H1 (cell line): ENCODE data around the gene ACTR8. TPM values are rescaled to one million over a fixed set of nuclear protein-coding genes. Genes with fewer than 3 reads are reported as not detected.

Source experiments
- CTCF ChIA-PET: fragments of 300-600 bp; sonication (Branson Sonifier 250); formaldehyde crosslinking; loops from one replicate; lab custom pipeline; 2021; ENCODE audit not compliant: partially characterized antibody; lab: Charles Lee
- POLR2A ChIA-PET: fragments of 300-600 bp; sonication (Branson Sonifier 250); formaldehyde crosslinking; loops from one replicate; lab custom pipeline; 2021; ENCODE audit warnings: inconsistent platforms; ENCODE audit not compliant: partially characterized antibody; lab: Charles Lee
- DNase-seq, 2 experiments: peaks; one replicate each; pipeline versions ENCODE4 v3.0.0 to v3.0.0-alpha.2; 2010 to 2022; ENCODE audit warnings: low spot score in 2 of 2, low read depth in 1 of 2, mixed read lengths in 1 of 2
- FAIRE-seq: peaks from 2 replicates; lab custom pipeline; 2011; peaks lifted over from hg19 to GRCh38; lab: Jason Lieb, UNC
- H2AFZ ChIP-seq: 2 replicates; pipeline ENCODE4 v1.8.1; 2012; ENCODE audit warnings: low read length, inconsistent platforms
- H2AK5ac ChIP-seq: 2 replicates; pipeline ENCODE4 v1.6.1; 2013; ENCODE audit warnings: low read depth, low read length
- H2BK120ac ChIP-seq: replicated peaks from 2 replicates; pipeline ENCODE3; 2013; ENCODE audit warnings: low read depth, low read length, inconsistent platforms
- H2BK12ac ChIP-seq: 2 replicates; pipeline ENCODE4 v1.6.1; 2013; ENCODE audit warnings: low read depth, low read length
- H2BK15ac ChIP-seq: 2 replicates; pipeline ENCODE4 v1.6.1; 2013; ENCODE audit warnings: low read length
- H2BK20ac ChIP-seq: 2 replicates; pipeline ENCODE4 v1.6.1; 2013; ENCODE audit warnings: low read length
- H2BK5ac ChIP-seq: 2 replicates; pipeline ENCODE4 v1.6.1; 2013; ENCODE audit warnings: low read depth, low read length
- H3K14ac ChIP-seq: 2 replicates; pipeline ENCODE4 v1.6.1; 2013; ENCODE audit warnings: inconsistent platforms; ENCODE audit not compliant: insufficient read length
- H3K18ac ChIP-seq: 2 replicates; pipeline ENCODE4 v1.6.1; 2013; ENCODE audit warnings: low read length; ENCODE audit errors: extremely low read depth
- H3K23ac ChIP-seq: 2 replicates; pipeline ENCODE4 v1.6.1; 2013; ENCODE audit warnings: inconsistent platforms; ENCODE audit not compliant: insufficient read length
- H3K23me2 ChIP-seq: 2 replicates; pipeline ENCODE4 v1.6.1; 2013; ENCODE audit warnings: low read depth, low read length
- H3K27ac ChIP-seq: 2 replicates; pipeline ENCODE4 v1.6.1; 2011; ENCODE audit warnings: low read depth, low read length, inconsistent platforms
- H3K27me3 ChIP-seq, 4 experiments: replicated peaks in 1 of 4; 1 replicate in 1 of 4; 2 replicates in 3 of 4; pipeline versions ENCODE4 v1.6.1 to v1.8.1; 2011 to 2013; ENCODE audit warnings: low read length in 3 of 4, mild to moderate bottlenecking in 3 of 4, inconsistent platforms in 2 of 4, mixed read lengths in 2 of 4, moderate library complexity in 1 of 4; ENCODE audit not compliant: control insufficient read depth in 3 of 4, insufficient read depth in 3 of 4; ENCODE audit errors: extremely low read depth in 1 of 4
- H3K36me3 ChIP-seq, 4 experiments: 2 replicates each; pipeline versions ENCODE4 v1.6.1 to v1.8.1; 2011 to 2013; ENCODE audit warnings: mild to moderate bottlenecking in 4 of 4, low read length in 3 of 4, moderate library complexity in 2 of 4, control low read depth in 1 of 4, inconsistent platforms in 1 of 4; ENCODE audit not compliant: insufficient read depth in 4 of 4, control insufficient read depth in 2 of 4
- H3K4ac ChIP-seq: replicated peaks from 2 replicates; pipeline ENCODE3; 2013; ENCODE audit warnings: low read length, low read depth, mixed read lengths, inconsistent platforms; ENCODE audit not compliant: insufficient read length
- H3K4me1 ChIP-seq, 4 experiments: replicated peaks in 1 of 4; 1 replicate in 1 of 4; 2 replicates in 3 of 4; pipeline versions ENCODE4 v1.6.1 to v1.8.1; 2011 to 2013; ENCODE audit warnings: low read length in 3 of 4, inconsistent platforms in 2 of 4, mixed read lengths in 1 of 4; ENCODE audit not compliant: insufficient read depth in 4 of 4, control insufficient read depth in 3 of 4
- H3K4me2 ChIP-seq, 2 experiments: 2 replicates each; pipeline versions ENCODE4 v1.6.1 to v1.8.1; 2011 to 2013; ENCODE audit warnings: low read depth in 2 of 2, low read length in 2 of 2, control low read depth in 1 of 2, inconsistent platforms in 1 of 2, mild to moderate bottlenecking in 1 of 2; ENCODE audit not compliant: insufficient read depth in 1 of 2
- H3K4me3 ChIP-seq, 4 experiments: fragments of 200-600, 300-600 bp in 1 of 4; sonication (generic), shearing (Covaris generic), sonication (Bioruptor Twin) in 1 of 4; 2 replicates each; pipeline versions ENCODE4 v1.5.1 to v1.8.1; 2011 to 2016; ENCODE audit warnings: low read length in 4 of 4, low read depth in 3 of 4, control low read depth in 2 of 4, inconsistent platforms in 2 of 4, mild to moderate bottlenecking in 2 of 4, mixed read lengths in 1 of 4, moderate library complexity in 1 of 4; ENCODE audit not compliant: insufficient read depth in 2 of 4; ENCODE audit errors: extremely low read depth in 1 of 4
- H3K56ac ChIP-seq: replicated peaks from 2 replicates; pipeline ENCODE3; 2013; ENCODE audit warnings: low read depth, mild to moderate bottlenecking, mixed read lengths, low read length, inconsistent platforms; ENCODE audit not compliant: insufficient read length
- H3K79me1 ChIP-seq: 2 replicates; pipeline ENCODE4 v1.6.1; 2013; ENCODE audit warnings: low read depth, low read length, control low read depth
- H3K79me2 ChIP-seq, 2 experiments: 2 replicates each; pipeline versions ENCODE4 v1.6.1 to v1.8.1; 2012 to 2013; ENCODE audit warnings: low read length in 2 of 2, mild to moderate bottlenecking in 2 of 2, inconsistent platforms in 1 of 2; ENCODE audit not compliant: insufficient read depth in 2 of 2, control insufficient read depth in 1 of 2
- H3K9ac ChIP-seq, 4 experiments: replicated peaks in 1 of 4; 1 replicate in 1 of 4; 2 replicates in 3 of 4; pipeline versions ENCODE4 v1.6.1 to v1.8.1; 2011 to 2013; ENCODE audit warnings: low read depth in 3 of 4, low read length in 3 of 4, control low read depth in 2 of 4, mild to moderate bottlenecking in 2 of 4, moderate library complexity in 2 of 4, inconsistent platforms in 1 of 4; ENCODE audit errors: extremely low read depth in 1 of 4
- H3K9me3 ChIP-seq, 2 experiments: 2 replicates each; pipeline versions ENCODE4 v1.6.1 to v1.8.1; 2012 to 2013; ENCODE audit warnings: mild to moderate bottlenecking in 2 of 2, moderate library complexity in 2 of 2, control low read depth in 1 of 2, inconsistent platforms in 1 of 2, low read depth in 1 of 2, low read length in 1 of 2, mixed read lengths in 1 of 2; ENCODE audit not compliant: insufficient read depth in 2 of 2
- H4K20me1 ChIP-seq, 2 experiments: replicated peaks in 1 of 2; 2 replicates each; pipeline versions ENCODE3 to v1.8.1; 2011 to 2013; ENCODE audit warnings: inconsistent platforms in 2 of 2, low read length in 2 of 2, mild to moderate bottlenecking in 1 of 2; ENCODE audit not compliant: insufficient read depth in 2 of 2, control insufficient read depth in 1 of 2
- H4K5ac ChIP-seq: 2 replicates; pipeline ENCODE4 v1.6.1; 2013; ENCODE audit warnings: low read length, low read depth, mixed read lengths, inconsistent platforms; ENCODE audit not compliant: insufficient read length
- H4K8ac ChIP-seq: 2 replicates; pipeline ENCODE4 v1.8.0; 2013; ENCODE audit warnings: mild to moderate bottlenecking, moderate library complexity, low read length, inconsistent platforms; ENCODE audit not compliant: insufficient read depth; ENCODE audit errors: extremely low read depth
- H4K91ac ChIP-seq: replicated peaks from 2 replicates; pipeline ENCODE3; 2013; ENCODE audit warnings: low read length, mixed read lengths, inconsistent platforms; ENCODE audit not compliant: insufficient read length
- POU5F1 ChIP-seq: IDR thresholded peaks from 2 replicates; pipeline ENCODE4 v1.6.1; 2011; ENCODE audit warnings: low read depth, mild to moderate bottlenecking, low read length, moderate library complexity
- WGBS, 2 experiments: shearing (Covaris generic) in 1 of 2; methylation state at CpG; one replicate each; pipeline versions ENCODE4 v1.1.6 to v1.1.7; 2013 to 2015; ENCODE audit warnings: low lambda C conversion rate in 2 of 2, mixed read lengths in 2 of 2, inconsistent platforms in 1 of 2, low coverage in 1 of 2, missing lambda C conversion rate in 1 of 2; ENCODE audit not compliant: insufficient replicate concordance in 2 of 2, insufficient coverage in 1 of 2, insufficient read length in 1 of 2; ENCODE audit errors: extremely low coverage in 1 of 2, missing lambda C conversion rate in 1 of 2; 5-methylcytosine and 5-hydroxymethylcytosine counted together
- polyA plus RNA-seq, 7 experiments: library from polyadenylated mRNA; depleted of rRNA in 3 of 7; stranded (reverse) in 5 of 7; unstranded in 2 of 7; fragments of >200 nt in 5 of 7; fragments of 200-250 nt in 2 of 7; gene quantifications; 1 replicate in 5 of 7; 2 replicates in 1 of 7; 4 replicates in 1 of 7; pipeline versions ENCODE4 v1.2.1 to v1.2.3, GENCODE V29; 2011 to 2013; ENCODE audit warnings: missing spikeins in 2 of 7, mixed read lengths in 2 of 7
- total RNA-seq: library from RNA; stranded (reverse); fragmentation: NEBNext Ultra II Directional; extraction: Animal tissue kit (Norgen Biotek cat#: 25700); gene quantifications from 2 replicates; pipeline ENCODE4 v1.2.1, GENCODE V29; 2021

Gene ACTR8
- total and polyA plus RNA-seq, 2 of the 8 experiments (the other 6 are each of a cell fraction or from before 2014, with no cell fraction given) = 8.3 to 26.9 TPM

- Histone ChIP-seq H3K14ac (no peak overlapping the region), H3K9me3 (no peaks in the 10 kb centered on the region), H3K4me2 (no peak overlapping the region), H3K23me2 (no peaks in the 10 kb centered on the region), H3K4me3 (no peak overlapping the region), H3K27me3 (no peaks in the 10 kb centered on the region), H2AK5ac (no peak overlapping the region), H3K79me2 (no peaks in the 10 kb centered on the region), H3K56ac (no peak overlapping the region), H2BK5ac (no peak overlapping the region), H4K20me1 (peaks cover 0 to 3% of the 10 kb centered on the region in 2 experiments), H3K79me1 (no peaks in the 10 kb centered on the region), H3K27ac (no peak overlapping the region), H2AFZ (no peak overlapping the region), H3K9ac (no peak overlapping the region), H3K36me3 (peaks cover 6 to 15% (median 14%) of the 10 kb centered on the region in 4 experiments; a peak in 6 of 8 replicates), H2BK12ac (no peak overlapping the region), H2BK20ac (no peak overlapping the region), H2BK15ac (no peak overlapping the region), H3K23ac (no peak overlapping the region), H2BK120ac (no peak overlapping the region), H4K8ac (no peak overlapping the region), H3K4me1 (no peaks in the 10 kb centered on the region), H3K18ac (no peak overlapping the region), H3K4ac (no peak overlapping the region), H4K5ac (no peak overlapping the region), H4K91ac (no peak overlapping the region)
- POLR2A ChIA-PET = no interaction called here
- CTCF ChIA-PET = interaction anchor here (1.1 to 1.2 kb wide), 2 partner anchors 19 to 108 kb away, joined by 3 to 4 read pairs; no protein-coding TSS in a partner anchor
- WGBS, 2 experiments = 92% methylated on average over 17 of the region's 17 CpGs; no CpG with 5 or more reads in 1 of the 2 experiments
- DNase-seq = no peak
- FAIRE-seq = no peak
- TF ChIP-seq POU5F1 = no peak
Measured at GRCh38 chr3:53817809-53818208, 64.1 kb downstream of the ACTR8 start.
